Loucy (cell line): ENCODE data around the gene ANKRD33B.

Source experiments
- CTCF ChIP-seq: fragments of 200-600 bp; sonication (generic); conservative IDR thresholded peaks from 2 replicates; pipeline ENCODE4 v1.5.1; 2014; ENCODE audit warnings: mild to moderate bottlenecking, antibody characterized with exemption, low read length
- EZH2phosphoT487 ChIP-seq: fragments of 200-600 bp; IDR thresholded peaks from 2 replicates; pipeline ENCODE4 v1.6.1; 2018; ENCODE audit warnings: antibody characterized with exemption, mild to moderate bottlenecking, moderate library complexity, borderline replicate concordance

- no peak for TF ChIP-seq CTCF
- no peak for TF ChIP-seq EZH2phosphoT487
These were observed 36.0 kb downstream of the ANKRD33B start for GRCh38 chr5:10599862-10600284.
